RWPE1 (cell line): ENCODE results near the gene BTN2A1.

ENCODE experiments used
- CTCF ChIA-PET: fragments of 350-600 bp; sonication (Branson Sonifier 250); formaldehyde crosslinking; extraction: SDS; loops from one replicate; lab custom pipeline; 2021; lab: Yijun Ruan, JAX
- POLR2A ChIA-PET: fragments of 400-600 bp; formaldehyde crosslinking; extraction: SDS; loops from one replicate; lab custom pipeline; 2020; ENCODE audit warnings: antibody characterized with exemption; ENCODE audit not compliant: low non-redundant PET; lab: Yijun Ruan, JAX
- DNase-seq: peaks from one replicate; pipeline ENCODE4 v3.0.0; 2012; ENCODE audit warnings: low spot score
- H3K27ac ChIP-seq: fragments of 450-650 bp; 2 replicates; pipeline ENCODE4 v1.5.1; 2017
- TF ChIP-seq, protein P1 (sequence below): fragments of 450-650 bp; conservative IDR thresholded peaks from 2 replicates; pipeline ENCODE4 v1.5.1; 2017; ENCODE audit warnings: low read depth, mild to moderate bottlenecking

Gene BTN2A1

GRCh38 chr6:26473758-26474438 lies 16.1 kb downstream of the BTN2A1 start:
- peak overlapping the region; percentile 78 for H3K27ac ChIP-seq
- ChIA-PET CTCF (interaction anchor here (0.7 kb wide), 1 partner anchor 72 kb away, joined by 3 read pairs; no protein-coding TSS in a partner anchor), POLR2A (no interaction called here)
- TF ChIP-seq, protein P1, sequence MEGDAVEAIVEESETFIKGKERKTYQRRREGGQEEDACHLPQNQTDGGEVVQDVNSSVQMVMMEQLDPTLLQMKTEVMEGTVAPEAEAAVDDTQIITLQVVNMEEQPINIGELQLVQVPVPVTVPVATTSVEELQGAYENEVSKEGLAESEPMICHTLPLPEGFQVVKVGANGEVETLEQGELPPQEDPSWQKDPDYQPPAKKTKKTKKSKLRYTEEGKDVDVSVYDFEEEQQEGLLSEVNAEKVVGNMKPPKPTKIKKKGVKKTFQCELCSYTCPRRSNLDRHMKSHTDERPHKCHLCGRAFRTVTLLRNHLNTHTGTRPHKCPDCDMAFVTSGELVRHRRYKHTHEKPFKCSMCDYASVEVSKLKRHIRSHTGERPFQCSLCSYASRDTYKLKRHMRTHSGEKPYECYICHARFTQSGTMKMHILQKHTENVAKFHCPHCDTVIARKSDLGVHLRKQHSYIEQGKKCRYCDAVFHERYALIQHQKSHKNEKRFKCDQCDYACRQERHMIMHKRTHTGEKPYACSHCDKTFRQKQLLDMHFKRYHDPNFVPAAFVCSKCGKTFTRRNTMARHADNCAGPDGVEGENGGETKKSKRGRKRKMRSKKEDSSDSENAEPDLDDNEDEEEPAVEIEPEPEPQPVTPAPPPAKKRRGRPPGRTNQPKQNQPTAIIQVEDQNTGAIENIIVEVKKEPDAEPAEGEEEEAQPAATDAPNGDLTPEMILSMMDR: no peak
- peak; percentile 90 for DNase-seq

DNA sequence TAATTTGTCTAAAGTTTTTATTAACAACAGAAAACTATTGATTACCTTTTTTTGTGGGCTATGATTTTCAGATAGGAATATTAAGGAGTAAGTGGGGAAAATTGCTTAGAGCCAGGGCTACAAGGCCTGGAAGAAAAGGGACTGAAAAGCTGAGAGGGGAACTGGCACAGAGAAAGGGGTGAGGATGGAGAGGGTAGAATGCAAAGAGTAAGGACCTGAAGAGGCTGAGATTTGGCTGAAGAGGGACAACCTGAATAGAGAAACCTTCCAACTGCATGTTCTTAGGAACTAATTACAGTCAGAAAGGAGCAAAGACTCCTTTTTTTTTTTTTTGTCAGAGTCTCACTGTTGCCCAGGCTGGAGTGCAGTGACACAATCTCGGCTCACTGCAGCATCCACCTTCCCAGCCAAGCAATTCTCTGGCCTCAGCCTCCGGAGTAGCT lies 16.7 kb downstream of the BTN2A1 start:
- ChIA-PET POLR2A (no interaction called here), CTCF (interaction anchor here (0.7 kb wide), 2 partner anchors 72 to 963 kb away, joined by 3 to 5 read pairs; no protein-coding TSS in a partner anchor)
- no peak for DNase-seq
- TF ChIP-seq, protein P1: no peak
- peak overlapping the region; percentile 78 for H3K27ac ChIP-seq

DNA sequence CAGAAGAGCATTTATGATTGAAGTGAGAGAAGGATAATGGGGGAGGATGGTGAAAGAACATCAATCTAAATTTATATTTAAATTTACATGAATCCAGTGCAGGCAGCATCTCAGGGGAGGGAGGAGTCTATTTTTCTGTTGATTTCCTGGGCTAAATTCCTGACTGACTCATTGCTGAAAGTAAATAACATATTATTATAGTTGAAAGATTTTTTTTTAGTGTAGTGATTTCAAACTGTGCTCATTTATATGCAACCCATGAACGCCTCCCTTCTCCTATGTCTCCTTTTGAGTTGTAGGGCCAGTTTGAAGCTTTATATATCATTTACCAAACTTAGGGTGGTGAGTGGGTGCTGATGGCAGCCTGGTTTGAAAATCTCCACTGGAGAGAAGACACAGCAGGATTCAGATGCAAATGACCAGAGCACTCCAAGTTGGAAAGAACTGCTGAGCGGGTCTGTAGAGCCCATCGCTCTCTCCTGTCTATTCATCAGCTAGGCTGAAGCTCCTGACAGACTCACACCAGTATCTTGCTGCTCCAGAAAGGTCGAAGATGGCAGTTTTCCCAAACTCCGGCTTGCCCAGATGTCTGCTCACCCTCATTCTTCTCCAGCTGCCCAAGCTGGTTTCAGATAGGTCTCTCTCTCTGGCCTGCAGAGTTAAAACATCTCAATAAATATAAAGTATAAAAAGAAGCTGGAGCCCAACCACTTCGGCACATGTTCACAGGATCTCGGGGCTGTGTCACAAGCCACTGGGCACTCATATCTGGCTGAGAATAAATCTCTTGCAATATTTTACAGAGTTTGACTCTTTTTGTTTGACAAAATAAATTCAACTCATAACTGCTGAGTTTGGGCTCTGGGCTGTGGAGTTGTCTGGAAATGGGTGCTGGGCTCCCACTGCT lies 18.3 kb downstream of the BTN2A1 start:
- peak; percentile 34 for DNase-seq
- no peak overlapping the region for H3K27ac ChIP-seq
- ChIA-PET POLR2A (no interaction called here), CTCF (no interaction called here)
- TF ChIP-seq, protein P1: no peak

DNA sequence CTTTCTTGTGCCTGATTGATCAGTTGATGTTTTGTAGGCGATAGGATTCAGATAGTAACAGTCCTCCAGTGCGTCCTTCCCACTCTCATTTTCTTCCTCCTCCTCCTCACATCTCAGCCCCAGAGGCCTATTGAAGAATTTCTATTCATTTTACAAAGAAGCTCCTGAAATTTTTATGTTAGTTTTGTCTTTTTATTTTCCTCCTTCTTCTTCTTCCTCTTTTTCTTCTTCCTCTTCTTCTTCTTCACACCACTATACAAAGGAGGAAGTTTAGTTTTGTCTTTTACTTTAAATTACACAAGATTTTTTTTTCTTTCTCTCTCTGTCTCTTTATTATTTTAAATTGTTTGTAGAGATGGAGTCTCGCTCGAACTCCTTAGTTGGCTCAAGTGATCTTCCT lies 19.1 kb downstream of the BTN2A1 start:
- CTCF ChIA-PET: no interaction called here
- H3K27ac ChIP-seq: no peak overlapping the region
- POLR2A ChIA-PET: no interaction called here
- no peak for DNase-seq
- TF ChIP-seq, protein P1: no peak

- no peak overlapping the region for H3K27ac ChIP-seq
- TF ChIP-seq, protein P1: no peak
- CTCF ChIA-PET: no interaction called here
- no peak for DNase-seq
- POLR2A ChIA-PET: no interaction called here
Measured at GRCh38 chr6:26477426-26477825, 19.7 kb downstream of the BTN2A1 start.
